DND-41 (cell line): ENCODE measurements around the gene PCBP1.
"Not testable (repeated sequence)": the region's sequence is repeated elsewhere in the genome, so short reads cannot be mapped to it uniquely, and the experiment has no call there.

Source experiments
- CTCF ChIP-seq: IDR thresholded peaks from 2 replicates; pipeline ENCODE4 v1.5.1; 2012; ENCODE audit warnings: borderline replicate concordance, low read length, moderate library complexity, mild to moderate bottlenecking; ENCODE audit not compliant: poor library complexity, severe bottlenecking; ENCODE audit errors: extremely low read depth
- EZH2 ChIP-seq: IDR thresholded peaks from 3 replicates; pipeline ENCODE4 v1.6.1; 2012; ENCODE audit warnings: borderline replicate concordance, low read depth, mild to moderate bottlenecking, moderate library complexity, low read length, inconsistent platforms; ENCODE audit not compliant: severe bottlenecking

GRCh38 chr2:70106138-70106537, 18.9 kb downstream of the PCBP1 start:
- not testable (repeated sequence) for TF ChIP-seq CTCF, EZH2
